ENCODE measurements around the gene BAHD1. TPM values are rescaled to one million over a fixed set of nuclear protein-coding genes. Genes with fewer than 3 reads are reported as not detected.

Gene BAHD1
- total RNA-seq, 4 donors from 2014 or later = 9.0 to 35.5 (median 26.4) TPM

GRCh38 chr15:40464595-40465185, 23.9 kb downstream of the BAHD1 start:
- 82 to 90% methylated on average over 2 to 3 of the region's 3 CpGs for WGBS, 2 donors (ENCODE audit: low coverage in 1 of 2)
- no peak overlapping the region for H3K4me3 ChIP-seq
- H3K36me3 ChIP-seq = no peaks in the 10 kb centered on the region
- no peaks in the 10 kb centered on the region for H3K27me3 ChIP-seq
- DNase-seq = no peak
- intact Hi-C loops (cut with DNase I; ENCODE audit: low total_unique reads) (no loop called here), in situ Hi-C loops (cut with MboI; ENCODE audit: low pct_ligation_motif_present in 1 of 4, low pct_unique_long_range_greater_than_20kb in 1 of 4, low sequenced_read_pairs in 3 of 4) (no loop called here)
- no peaks in the 10 kb centered on the region for H3K9me3 ChIP-seq
- TF ChIP-seq POLR2AphosphoS5 (IDR thresholded peaks at IDR 0.05) = no peak
- TF ChIP-seq CTCF (IDR thresholded peaks at IDR 0.05) = no peak
- TF ChIP-seq EP300 (IDR thresholded peaks at IDR 0.05; ENCODE audit: low read depth) = no peak
- no peak for TF ChIP-seq POLR2A (IDR thresholded peaks at IDR 0.05)
- H3K4me1 ChIP-seq = peaks cover 0 to 9% (median 0%) of the 10 kb centered on the region in 4 donors
- no peak overlapping the region for H3K27ac ChIP-seq

- in situ Hi-C loops (cut with MboI; ENCODE audit: low pct_ligation_motif_present in 1 of 4, low pct_unique_long_range_greater_than_20kb in 1 of 4, low sequenced_read_pairs in 3 of 4) (no loop called here), intact Hi-C loops (cut with DNase I; ENCODE audit: low total_unique reads) (no loop called here)
- H3K4me3 ChIP-seq = no peak overlapping the region
- H3K27ac ChIP-seq = no peak overlapping the region
- TF ChIP-seq POLR2AphosphoS5 (IDR thresholded peaks at IDR 0.05) (no peak), EP300 (IDR thresholded peaks at IDR 0.05; ENCODE audit: low read depth) (no peak)
- no peaks in the 10 kb centered on the region for H3K36me3 ChIP-seq
- no peaks in the 10 kb centered on the region for H3K27me3 ChIP-seq
- WGBS, 2 donors (ENCODE audit: low coverage in 1 of 2) = 97% methylated on average over 10 of the region's 10 CpGs; no CpG with 5 or more reads in 1 of the 2 donors
- peaks cover 0 to 12% (median 3%) of the 10 kb centered on the region in 4 donors for H3K4me1 ChIP-seq
- no peaks in the 10 kb centered on the region for H3K9me3 ChIP-seq
- DNase-seq = no peak
These were observed 25.2 kb downstream of the BAHD1 start for GRCh38 chr15:40465939-40466338.

- DNase-seq = no peak
- Histone ChIP-seq H3K4me1 (peaks cover 0 to 13% (median 6%) of the 10 kb centered on the region in 4 donors), H3K4me3 (no peak overlapping the region), H3K9me3 (no peaks in the 10 kb centered on the region), H3K27ac (no peak overlapping the region), H3K27me3 (no peaks in the 10 kb centered on the region), H3K36me3 (no peaks in the 10 kb centered on the region)
- 71 to 93% methylated on average over 3 to 7 of the region's 7 CpGs for WGBS, 2 donors (ENCODE audit: low coverage in 1 of 2)
- in situ Hi-C loops (cut with MboI; ENCODE audit: low pct_ligation_motif_present in 1 of 4, low pct_unique_long_range_greater_than_20kb in 1 of 4, low sequenced_read_pairs in 3 of 4) (no loop called here), intact Hi-C loops (cut with DNase I; ENCODE audit: low total_unique reads) (no loop called here)
- no peak for TF ChIP-seq POLR2A (IDR thresholded peaks at IDR 0.05)
- no peak for TF ChIP-seq EP300 (IDR thresholded peaks at IDR 0.05; ENCODE audit: low read depth)
These were observed 25.9 kb downstream of the BAHD1 start for GRCh38 chr15:40466426-40467260.

- Histone ChIP-seq H3K27me3 (no peaks in the 10 kb centered on the region), H3K36me3 (no peaks in the 10 kb centered on the region), H3K4me3 (no peak overlapping the region), H3K9me3 (no peaks in the 10 kb centered on the region), H3K27ac (no peak overlapping the region), H3K4me1 (peaks cover 3 to 18% (median 12%) of the 10 kb centered on the region in 4 donors)
- in situ Hi-C loops (cut with MboI; ENCODE audit: low pct_ligation_motif_present in 1 of 4, low pct_unique_long_range_greater_than_20kb in 1 of 4, low sequenced_read_pairs in 3 of 4) (no loop called here), intact Hi-C loops (cut with DNase I; ENCODE audit: low total_unique reads) (no loop called here)
- no peak for TF ChIP-seq CTCF (IDR thresholded peaks at IDR 0.05)
- TF ChIP-seq EP300 (IDR thresholded peaks at IDR 0.05; ENCODE audit: low read depth) = no peak
- TF ChIP-seq POLR2AphosphoS5 (IDR thresholded peaks at IDR 0.05) = no peak
- no peak for TF ChIP-seq POLR2A (IDR thresholded peaks at IDR 0.05)
- DNase-seq = no peak
These were observed 26.5 kb downstream of the BAHD1 start for GRCh38 chr15:40467261-40467615.

- no peak for TF ChIP-seq CTCF (IDR thresholded peaks at IDR 0.05)
- no peak for TF ChIP-seq POLR2AphosphoS5 (IDR thresholded peaks at IDR 0.05)
- TF ChIP-seq POLR2A (IDR thresholded peaks at IDR 0.05) = no peak
- TF ChIP-seq EP300 (IDR thresholded peaks at IDR 0.05; ENCODE audit: low read depth) = no peak
- Histone ChIP-seq H3K27ac (no peak overlapping the region), H3K27me3 (no peaks in the 10 kb centered on the region), H3K4me3 (no peak overlapping the region), H3K36me3 (no peaks in the 10 kb centered on the region), H3K4me1 (peaks cover 3 to 19% (median 13%) of the 10 kb centered on the region in 4 donors), H3K9me3 (no peaks in the 10 kb centered on the region)
- intact Hi-C loops (cut with DNase I; ENCODE audit: low total_unique reads) (no loop called here), in situ Hi-C loops (cut with MboI; ENCODE audit: low pct_ligation_motif_present in 1 of 4, low pct_unique_long_range_greater_than_20kb in 1 of 4, low sequenced_read_pairs in 3 of 4) (no loop called here)
- 96% methylated on average over 4 of the region's 4 CpGs; no CpG with 5 or more reads in 1 of the 2 donors for WGBS, 2 donors (ENCODE audit: low coverage in 1 of 2)
- DNase-seq = no peak
These were observed 28.2 kb downstream of the BAHD1 start for GRCh38 chr15:40468898-40469331.

Measured in transverse colon (tissue), 4 donors.